Kidney tubule cell (primary cell): Measurements from ENCODE around the gene CHI3L2.
A peak's percentile ranks its signal among the peaks of the same experiment; 100 is the strongest.
"Not testable (repeated sequence)": the region's sequence is repeated elsewhere in the genome, so short reads cannot be mapped to it uniquely, and the experiment has no call there.

Experiments
- DNase-seq: peaks from one replicate; pipeline ENCODE4 v3.0.0-alpha.2; 2018; ENCODE audit warnings: low spot score

Gene CHI3L2

GRCh38 chr1:111202707-111203623 is 24.5 kb upstream of the CHI3L2 start:
- DNase-seq = peak; percentile 55

GRCh38 chr1:111203681-111204200 is 23.8 kb upstream of the CHI3L2 start:
- peak; percentile 89 for DNase-seq

GRCh38 chr1:111204201-111204982 is 23.1 kb upstream of the CHI3L2 start:
- DNase-seq = peak; percentile 68

GRCh38 chr1:111204983-111205713 is 22.4 kb upstream of the CHI3L2 start:
- DNase-seq = no peak

GRCh38 chr1:111205714-111206050 is 21.8 kb upstream of the CHI3L2 start:
- no peak for DNase-seq

- peak; percentile 23 for DNase-seq
These were observed 18.6 kb upstream of the CHI3L2 start for GRCh38 chr1:111208921-111209320.

GRCh38 chr1:111209622-111210021 is 17.9 kb upstream of the CHI3L2 start:
- DNase-seq = no peak

- no peak for DNase-seq
These were observed 15.6 kb upstream of the CHI3L2 start for GRCh38 chr1:111211921-111212320.

- no peak for DNase-seq
These were observed 14.7 kb upstream of the CHI3L2 start for GRCh38 chr1:111212634-111213335.

GRCh38 chr1:111213412-111213811 is 14.1 kb upstream of the CHI3L2 start:
- DNase-seq = no peak

- DNase-seq = no peak
These were observed 13.3 kb upstream of the CHI3L2 start for GRCh38 chr1:111214074-111214801.

- no peak for DNase-seq
These were observed 12.6 kb upstream of the CHI3L2 start for GRCh38 chr1:111214884-111215283.

GRCh38 chr1:111215285-111215684 is 12.2 kb upstream of the CHI3L2 start:
- not testable (repeated sequence) for DNase-seq

GRCh38 chr1:111216751-111217150 is 10.8 kb upstream of the CHI3L2 start:
- no peak for DNase-seq

- no peak for DNase-seq
These were observed 10.2 kb upstream of the CHI3L2 start for GRCh38 chr1:111217183-111217910.

GRCh38 chr1:111218701-111219556 is 8.6 kb upstream of the CHI3L2 start:
- DNase-seq = no peak

GRCh38 chr1:111219557-111220286 is 7.8 kb upstream of the CHI3L2 start:
- DNase-seq = no peak

- no peak for DNase-seq
These were observed 7.1 kb upstream of the CHI3L2 start for GRCh38 chr1:111220302-111220890.
